ENCODE measurements around the gene HYOU1.
"Not testable (repeated sequence)": the region's sequence is repeated elsewhere in the genome, so short reads cannot be mapped to it uniquely, and the experiment has no call there.

Gene HYOU1

DNA sequence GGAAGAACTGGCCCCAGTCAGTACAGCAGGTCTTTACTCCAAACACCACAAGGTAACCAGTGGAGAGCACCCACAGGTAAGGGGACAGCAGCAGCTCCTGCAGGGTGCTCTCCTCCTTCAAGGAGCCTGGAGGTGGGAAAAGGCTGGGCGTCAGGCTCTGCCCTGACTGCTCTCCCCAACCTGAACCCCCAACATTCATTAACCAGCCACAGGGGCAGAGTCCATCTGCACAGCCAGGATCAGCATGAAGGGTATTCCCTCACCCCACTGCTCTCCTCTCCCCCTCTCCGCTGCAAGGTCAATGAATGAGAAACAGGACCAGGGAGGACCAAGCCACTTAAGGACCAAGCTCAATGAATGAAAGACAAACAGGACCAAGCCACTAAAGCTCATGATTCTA is 30.0 kb downstream of the HYOU1 start:
- peaks cover 26% of the 10 kb centered on the region for H3K36me3 Mint-ChIP-seq (ENCODE audit: low read depth)
- no peak overlapping the region for H3K27ac Mint-ChIP-seq
- no peak overlapping the region for H3K4me3 Mint-ChIP-seq
- H3K9me3 Mint-ChIP-seq: no peaks in the 10 kb centered on the region
- no peaks in the 10 kb centered on the region for H3K27me3 Mint-ChIP-seq (ENCODE audit: low read depth)
- H3K4me1 Mint-ChIP-seq (ENCODE audit: low read depth): peaks cover 26% of the 10 kb centered on the region

- Mint-ChIP-seq H3K4me1 (ENCODE audit: low read depth) (peaks cover 30% of the 10 kb centered on the region), H3K27ac (no peak overlapping the region)
Measured at GRCh38 chr11:119025978-119026766, 30.8 kb downstream of the HYOU1 start.

DNA sequence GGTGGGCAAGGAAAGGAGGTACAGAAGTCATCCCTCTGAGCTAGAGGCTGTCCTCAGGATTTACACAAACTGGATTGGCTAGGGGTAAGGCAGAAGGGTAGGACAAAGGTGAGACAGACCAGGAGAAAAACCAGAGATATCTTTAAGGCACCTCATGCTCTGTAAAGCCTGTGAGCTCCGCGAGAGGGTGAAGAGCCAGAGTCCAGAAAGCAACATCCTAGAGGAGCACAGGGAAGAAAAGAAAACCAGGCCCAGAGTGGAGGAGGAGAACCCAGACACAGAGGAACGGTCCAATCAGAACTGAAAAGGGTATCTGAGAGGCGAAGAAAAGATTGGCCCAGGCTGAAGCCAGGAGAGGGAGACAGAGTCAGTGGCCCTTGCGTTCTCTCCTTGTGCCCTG is 31.5 kb downstream of the HYOU1 start:
- Mint-ChIP-seq H3K4me3 (no peak overlapping the region), H3K27ac (peak overlapping the region; percentile 41), H3K9me3 (no peaks in the 10 kb centered on the region), H3K4me1 (ENCODE audit: low read depth) (peaks cover 30% of the 10 kb centered on the region), H3K27me3 (ENCODE audit: low read depth) (no peaks in the 10 kb centered on the region), H3K36me3 (ENCODE audit: low read depth) (peaks cover 35% of the 10 kb centered on the region)

More at GRCh38 chr11:119025978-119026766, 30.8 kb downstream of the HYOU1 start:
- H3K27me3 Mint-ChIP-seq (ENCODE audit: low read depth): no peaks in the 10 kb centered on the region
- no peak overlapping the region for H3K4me3 Mint-ChIP-seq
- H3K9me3 Mint-ChIP-seq: no peaks in the 10 kb centered on the region
- H3K36me3 Mint-ChIP-seq (ENCODE audit: low read depth): peaks cover 34% of the 10 kb centered on the region

GRCh38 chr11:119025099-119025473 is 31.9 kb downstream of the HYOU1 start:
- H3K9me3 Mint-ChIP-seq: no peaks in the 10 kb centered on the region
- H3K4me3 Mint-ChIP-seq: no peak overlapping the region
- peaks cover 36% of the 10 kb centered on the region for H3K36me3 Mint-ChIP-seq (ENCODE audit: low read depth)
- H3K4me1 Mint-ChIP-seq (ENCODE audit: low read depth): peaks cover 31% of the 10 kb centered on the region
- H3K27ac Mint-ChIP-seq: no peak overlapping the region
- no peaks in the 10 kb centered on the region for H3K27me3 Mint-ChIP-seq (ENCODE audit: low read depth)

DNA sequence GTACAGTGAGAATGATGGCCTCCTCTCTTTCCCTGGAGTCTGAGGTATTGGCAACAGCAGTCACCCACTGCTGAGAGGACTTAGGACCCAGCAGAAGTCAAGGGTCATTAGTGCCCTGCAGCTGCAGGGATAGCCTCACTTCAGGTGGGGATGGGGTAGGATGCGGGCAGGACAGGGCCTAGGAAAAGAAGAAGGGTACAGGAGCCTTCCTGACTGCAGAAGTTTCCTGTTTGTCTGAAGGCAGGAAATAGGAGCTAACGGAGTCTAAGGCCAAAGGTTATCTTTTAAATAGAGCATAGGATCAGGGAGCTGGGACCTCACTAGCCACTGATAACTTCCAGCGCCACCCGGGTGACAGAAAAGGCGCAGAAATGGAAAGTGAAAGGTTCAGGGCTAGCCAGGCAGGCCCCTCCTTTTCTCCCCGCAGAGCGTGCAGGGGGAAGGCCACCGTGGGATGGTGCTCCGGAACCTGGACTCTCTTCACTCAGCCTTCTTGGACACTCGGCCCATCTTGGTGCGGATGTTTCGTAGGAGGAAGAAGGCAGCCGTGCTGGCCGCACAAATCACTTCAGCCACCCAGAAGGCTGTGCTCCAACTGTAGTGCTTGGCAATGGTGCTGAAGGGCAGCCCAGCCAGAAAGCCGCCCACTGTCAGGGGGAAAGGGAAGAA is 32.4 kb downstream of the HYOU1 start:
- peak overlapping the region; percentile 52 for H3K27ac Mint-ChIP-seq
- peaks cover 41% of the 10 kb centered on the region for H3K36me3 Mint-ChIP-seq (ENCODE audit: low read depth)
- peaks cover 32% of the 10 kb centered on the region for H3K4me1 Mint-ChIP-seq (ENCODE audit: low read depth)
- no peaks in the 10 kb centered on the region for H3K9me3 Mint-ChIP-seq
- no peaks in the 10 kb centered on the region for H3K27me3 Mint-ChIP-seq (ENCODE audit: low read depth)
- H3K4me3 Mint-ChIP-seq: no peak overlapping the region

GRCh38 chr11:119023741-119024140 is 33.3 kb downstream of the HYOU1 start:
- H3K4me3 Mint-ChIP-seq: no peak overlapping the region
- no peak overlapping the region for H3K27ac Mint-ChIP-seq
- peaks cover 41% of the 10 kb centered on the region for H3K36me3 Mint-ChIP-seq (ENCODE audit: low read depth)
- H3K27me3 Mint-ChIP-seq (ENCODE audit: low read depth): no peaks in the 10 kb centered on the region
- no peaks in the 10 kb centered on the region for H3K9me3 Mint-ChIP-seq
- H3K4me1 Mint-ChIP-seq (ENCODE audit: low read depth): peaks cover 24% of the 10 kb centered on the region

DNA sequence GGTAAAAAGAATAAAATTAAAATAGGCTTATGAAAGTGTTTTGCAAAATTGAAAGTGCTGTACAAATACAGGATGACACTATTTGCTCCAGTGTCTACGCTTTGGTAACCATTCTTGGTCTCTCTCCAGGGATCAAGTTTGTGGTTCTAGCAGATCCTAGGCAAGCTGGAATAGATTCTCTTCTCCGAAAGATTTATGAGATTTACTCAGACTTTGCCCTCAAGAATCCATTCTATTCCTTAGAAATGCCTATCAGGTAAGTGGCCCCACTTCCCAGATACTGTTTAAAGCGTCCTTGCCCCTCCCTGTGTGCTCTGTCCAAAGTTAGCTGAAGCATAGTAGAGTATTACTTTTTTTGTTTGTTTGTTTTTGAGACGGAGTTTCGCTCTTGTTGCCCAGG is 35.4 kb downstream of the HYOU1 start:
- peak overlapping the region; percentile 58 for H3K4me3 Mint-ChIP-seq
- H3K4me1 Mint-ChIP-seq (ENCODE audit: low read depth): peaks cover 22% of the 10 kb centered on the region
- H3K36me3 Mint-ChIP-seq (ENCODE audit: low read depth): peaks cover 57% of the 10 kb centered on the region
- H3K27me3 Mint-ChIP-seq (ENCODE audit: low read depth): no peaks in the 10 kb centered on the region
- H3K9me3 Mint-ChIP-seq: no peaks in the 10 kb centered on the region
- peak overlapping the region; percentile 78 for H3K27ac Mint-ChIP-seq

DNA sequence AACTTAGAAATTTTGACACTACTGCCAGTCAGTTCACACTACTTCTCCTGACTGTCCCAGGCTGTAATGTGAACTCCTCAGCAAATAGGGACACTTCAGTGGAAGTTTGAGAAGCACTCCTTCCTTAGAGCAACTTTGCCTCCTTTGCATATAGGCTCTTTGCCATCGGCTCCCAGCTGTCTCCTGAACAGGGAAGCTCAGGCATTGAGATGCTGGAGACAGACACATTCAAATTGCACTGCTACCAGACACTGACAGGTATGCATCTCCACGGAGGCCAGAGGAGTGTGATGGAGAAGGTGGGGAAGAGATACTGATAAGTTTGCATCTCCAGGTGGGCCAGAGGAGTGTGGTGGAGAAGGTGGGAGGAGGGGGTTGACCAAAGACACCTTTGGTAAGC is 37.0 kb downstream of the HYOU1 start:
- Mint-ChIP-seq H3K27ac (peak overlapping the region; percentile 100), H3K9me3 (no peaks in the 10 kb centered on the region), H3K27me3 (ENCODE audit: low read depth) (no peaks in the 10 kb centered on the region), H3K4me3 (peak overlapping the region; percentile 100), H3K4me1 (ENCODE audit: low read depth) (peaks cover 35% of the 10 kb centered on the region), H3K36me3 (ENCODE audit: low read depth) (peaks cover 66% of the 10 kb centered on the region)

GRCh38 chr11:119018074-119018938 is 38.7 kb downstream of the HYOU1 start, which contains the start of the genes RPS25 and TRAPPC4:
RPS25 (minus strand) TSS chr11:119018343; CDS start chr11:119018284, 59 bp downstream.
TRAPPC4 (plus strand) TSS chr11:119018766; CDS start chr11:119018796, 30 bp downstream.
- peaks cover 64% of the 10 kb centered on the region for H3K36me3 Mint-ChIP-seq (ENCODE audit: low read depth)
- peaks cover 29% of the 10 kb centered on the region for H3K4me1 Mint-ChIP-seq (ENCODE audit: low read depth)
- no peaks in the 10 kb centered on the region for H3K9me3 Mint-ChIP-seq
- H3K27ac Mint-ChIP-seq: peak within 1 kb of the TSS; percentile 100
- H3K27me3 Mint-ChIP-seq (ENCODE audit: low read depth): no peaks in the 10 kb centered on the region
- H3K4me3 Mint-ChIP-seq: peak within 1 kb of the TSS; percentile 100

DNA sequence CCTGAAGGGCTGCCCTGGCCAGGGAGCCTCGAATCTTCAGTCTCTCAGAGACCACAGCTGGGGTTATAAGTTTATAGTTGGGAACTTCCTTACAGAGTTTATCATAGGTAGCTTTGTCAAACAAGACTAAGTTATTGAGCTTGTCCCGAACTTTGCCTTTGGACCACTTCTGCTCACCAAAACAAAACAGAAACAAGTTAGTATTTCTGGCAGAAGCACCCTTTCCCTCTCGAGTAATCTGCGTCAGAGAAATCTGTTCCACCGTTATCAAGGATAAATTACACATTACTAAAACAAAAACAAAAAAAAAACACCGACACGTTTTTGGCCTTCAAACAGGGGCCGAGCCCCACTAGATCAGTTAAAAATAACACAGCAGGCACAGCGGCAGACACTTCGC is 39.6 kb downstream of the HYOU1 start:
- peak overlapping the region; percentile 100 for H3K4me3 Mint-ChIP-seq
- H3K9me3 Mint-ChIP-seq; H3K27me3 Mint-ChIP-seq (ENCODE audit: low read depth): not testable (repeated sequence)
- peak overlapping the region; percentile 100 for H3K27ac Mint-ChIP-seq
- peaks cover 71% of the 10 kb centered on the region for H3K36me3 Mint-ChIP-seq (ENCODE audit: low read depth)
- peaks cover 29% of the 10 kb centered on the region for H3K4me1 Mint-ChIP-seq (ENCODE audit: low read depth)

DNA sequence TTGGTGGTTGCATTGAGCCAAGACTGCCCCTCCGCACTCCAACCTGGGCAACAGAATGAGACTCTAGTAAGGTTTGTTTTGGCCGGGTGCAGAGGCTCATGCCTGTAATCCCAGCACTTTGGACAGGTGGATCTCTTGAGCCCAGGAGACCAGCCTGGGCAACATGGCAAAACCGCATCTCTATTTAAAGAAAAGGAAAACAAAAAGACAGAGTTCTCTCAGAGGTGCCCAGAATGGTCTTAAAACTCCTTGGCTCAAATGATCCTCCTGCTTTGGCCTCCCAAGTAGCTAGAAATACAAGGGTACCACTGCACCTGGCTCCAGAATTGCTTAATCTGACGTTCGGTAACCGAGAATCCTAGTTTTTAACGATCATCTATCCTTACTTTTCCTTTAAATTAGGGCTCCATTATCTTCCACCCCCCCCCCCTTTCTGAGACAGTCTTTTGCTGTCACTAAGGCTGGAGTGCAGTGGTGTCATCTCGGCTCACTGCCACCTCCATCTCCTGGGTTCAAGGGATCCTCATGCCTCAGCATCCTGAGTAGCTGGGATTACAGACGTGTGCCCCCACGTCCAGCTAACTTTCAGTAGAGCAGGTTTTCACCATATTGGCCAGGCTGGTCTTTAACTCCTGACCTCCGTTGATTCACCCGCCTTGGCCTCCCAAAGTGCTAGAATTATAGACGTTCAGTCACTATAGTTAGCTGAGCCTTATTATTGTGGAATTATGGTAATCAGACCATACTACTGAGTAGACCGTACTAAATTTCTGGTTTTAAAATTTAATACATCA is 40.6 kb downstream of the HYOU1 start:
- Mint-ChIP-seq H3K27me3 (ENCODE audit: low read depth) (no peaks in the 10 kb centered on the region), H3K4me1 (ENCODE audit: low read depth) (peaks cover 24% of the 10 kb centered on the region)

GRCh38 chr11:119015054-119015611 is 41.9 kb downstream of the HYOU1 start:
- Mint-ChIP-seq H3K4me3 (no peak overlapping the region), H3K9me3 (no peaks in the 10 kb centered on the region), H3K27me3 (ENCODE audit: low read depth) (no peaks in the 10 kb centered on the region), H3K36me3 (ENCODE audit: low read depth) (peaks cover 64% of the 10 kb centered on the region), H3K27ac (peak overlapping the region; percentile 13), H3K4me1 (ENCODE audit: low read depth) (peaks cover 22% of the 10 kb centered on the region)

More for the DNA sequence above, 40.6 kb downstream of the HYOU1 start:
- H3K4me3 Mint-ChIP-seq: peak overlapping the region; percentile 28
- peak overlapping the region; percentile 26 for H3K27ac Mint-ChIP-seq
- peaks cover 64% of the 10 kb centered on the region for H3K36me3 Mint-ChIP-seq (ENCODE audit: low read depth)
- no peaks in the 10 kb centered on the region for H3K9me3 Mint-ChIP-seq

- Mint-ChIP-seq H3K4me3 (no peak overlapping the region), H3K36me3 (ENCODE audit: low read depth) (peaks cover 59% of the 10 kb centered on the region)
Measured at GRCh38 chr11:119014209-119014924, 42.6 kb downstream of the HYOU1 start.

More at GRCh38 chr11:119014209-119014924, 42.6 kb downstream of the HYOU1 start:
- no peaks in the 10 kb centered on the region for H3K27me3 Mint-ChIP-seq (ENCODE audit: low read depth)
- H3K27ac Mint-ChIP-seq: no peak overlapping the region
- no peaks in the 10 kb centered on the region for H3K9me3 Mint-ChIP-seq
- H3K4me1 Mint-ChIP-seq (ENCODE audit: low read depth): peaks cover 16% of the 10 kb centered on the region
